Thyroid gland (tissue), 4 donors: ENCODE results near the gene ITGAD.

Source experiments
- POLR2A ChIP-seq, 2 donors: fragments of 450-650 bp; IDR thresholded peaks; one replicate each; pipeline ENCODE4 v1.6.1; 2017; ENCODE audit warnings: antibody characterized with exemption in 2 of 2, mild to moderate bottlenecking in 2 of 2, moderate library complexity in 1 of 2
- TF ChIP-seq, protein P1 (sequence below), 6 experiments: fragments of 200-600 bp in 3 of 6; fragments of 450-650 bp in 3 of 6; sonication (generic) in 3 of 6; IDR thresholded peaks; one replicate each; pipeline ENCODE4 v1.5.1; 2016 to 2019; ENCODE audit warnings: antibody characterized with exemption in 6 of 6, mild to moderate bottlenecking in 2 of 6, inconsistent platforms in 1 of 6, moderate library complexity in 1 of 6

DNA sequence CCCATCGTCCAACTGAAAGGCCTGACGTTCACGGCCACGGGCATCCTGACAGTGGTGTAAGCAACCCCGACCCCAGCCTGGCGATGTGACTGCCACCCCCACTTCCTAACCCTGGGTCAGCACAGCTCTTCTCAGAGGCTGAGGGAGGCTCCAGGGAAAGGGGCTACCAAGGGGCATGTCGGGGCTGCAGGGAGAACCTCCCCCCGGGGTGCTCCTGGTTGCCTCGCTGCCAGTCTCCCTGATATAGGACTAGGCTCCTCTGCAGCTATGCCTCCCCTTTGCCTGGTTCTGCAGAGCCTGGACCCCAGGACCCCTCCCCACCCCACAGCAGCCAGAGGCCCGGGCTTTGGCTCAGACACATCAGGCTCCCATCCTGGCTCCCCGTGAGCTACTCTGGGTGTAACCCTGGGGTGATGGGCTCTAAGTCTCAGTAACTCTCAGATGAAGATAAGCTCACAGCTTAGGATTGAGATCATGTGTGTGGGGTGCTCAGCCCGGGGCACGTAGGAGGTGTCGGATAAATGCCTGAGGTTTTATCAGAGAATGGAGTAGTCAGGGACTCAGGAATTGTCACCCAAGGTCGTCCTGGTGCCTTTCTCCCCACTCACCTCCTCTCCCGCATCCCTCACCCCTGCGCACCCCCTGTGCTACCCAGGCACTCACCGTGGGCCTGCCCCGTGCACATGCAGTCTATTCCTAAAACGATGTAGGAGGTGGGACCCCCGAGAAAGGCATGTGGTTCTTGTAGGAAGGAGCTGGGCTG is 10.6 kb downstream of the ITGAD start:
- TF ChIP-seq POLR2A (IDR thresholded peaks at IDR 0.05): no peak
- TF ChIP-seq, protein P1, sequence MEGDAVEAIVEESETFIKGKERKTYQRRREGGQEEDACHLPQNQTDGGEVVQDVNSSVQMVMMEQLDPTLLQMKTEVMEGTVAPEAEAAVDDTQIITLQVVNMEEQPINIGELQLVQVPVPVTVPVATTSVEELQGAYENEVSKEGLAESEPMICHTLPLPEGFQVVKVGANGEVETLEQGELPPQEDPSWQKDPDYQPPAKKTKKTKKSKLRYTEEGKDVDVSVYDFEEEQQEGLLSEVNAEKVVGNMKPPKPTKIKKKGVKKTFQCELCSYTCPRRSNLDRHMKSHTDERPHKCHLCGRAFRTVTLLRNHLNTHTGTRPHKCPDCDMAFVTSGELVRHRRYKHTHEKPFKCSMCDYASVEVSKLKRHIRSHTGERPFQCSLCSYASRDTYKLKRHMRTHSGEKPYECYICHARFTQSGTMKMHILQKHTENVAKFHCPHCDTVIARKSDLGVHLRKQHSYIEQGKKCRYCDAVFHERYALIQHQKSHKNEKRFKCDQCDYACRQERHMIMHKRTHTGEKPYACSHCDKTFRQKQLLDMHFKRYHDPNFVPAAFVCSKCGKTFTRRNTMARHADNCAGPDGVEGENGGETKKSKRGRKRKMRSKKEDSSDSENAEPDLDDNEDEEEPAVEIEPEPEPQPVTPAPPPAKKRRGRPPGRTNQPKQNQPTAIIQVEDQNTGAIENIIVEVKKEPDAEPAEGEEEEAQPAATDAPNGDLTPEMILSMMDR (IDR thresholded peaks at IDR 0.05): no peak
